Smooth muscle cell (in vitro differentiated cells): ENCODE data around the gene CACNB2. TPM values are rescaled to one million over a fixed set of nuclear protein-coding genes. Genes with fewer than 3 reads are reported as not detected.
A peak's percentile ranks its signal among the peaks of the same experiment; 100 is the strongest.

Experiments
- DNase-seq: peaks from one replicate; lab custom pipeline; 2025; ENCODE audit not compliant: unreplicated experiment; lab: John Stamatoyannopoulos, UW
- H2AFZ ChIP-seq: fragments of 200-600 bp; sonication (generic); 2 replicates; pipeline ENCODE4 v1.6.0; 2016; ENCODE audit warnings: antibody characterized with exemption, low read depth, mild to moderate bottlenecking
- H3F3A ChIP-seq: fragments of 200-600 bp; sonication (generic); 2 replicates; pipeline ENCODE4 v1.6.0; 2017; ENCODE audit warnings: antibody characterized with exemption, low read depth
- H3K27ac ChIP-seq: fragments of 200-600 bp; sonication (generic); 2 replicates; pipeline ENCODE4 v1.5.1; 2016; ENCODE audit warnings: low read depth, mild to moderate bottlenecking
- H3K27me3 ChIP-seq: fragments of 200-600 bp; sonication (generic); 2 replicates; pipeline ENCODE4 v1.6.1; 2016; ENCODE audit warnings: low read depth, mild to moderate bottlenecking
- H3K36me3 ChIP-seq: fragments of 200-600 bp; sonication (generic); 2 replicates; pipeline ENCODE4 v1.5.1; 2016; ENCODE audit warnings: low read depth
- H3K4me1 ChIP-seq: fragments of 200-600 bp; sonication (generic); 2 replicates; pipeline ENCODE4 v1.5.1; 2016; ENCODE audit warnings: low read depth
- H3K4me2 ChIP-seq: fragments of 200-600 bp; sonication (generic); 2 replicates; pipeline ENCODE4 v1.6.0; 2016; ENCODE audit warnings: mild to moderate bottlenecking
- H3K4me3 ChIP-seq: fragments of 200-600 bp; sonication (generic); 2 replicates; pipeline ENCODE4 v1.5.1; 2016; ENCODE audit warnings: mild to moderate bottlenecking
- H3K79me2 ChIP-seq: fragments of 200-600 bp; sonication (generic); 2 replicates; pipeline ENCODE4 v1.6.0; 2016; ENCODE audit warnings: low read depth, mild to moderate bottlenecking
- H3K9ac ChIP-seq: fragments of 200-600 bp; sonication (generic); 2 replicates; pipeline ENCODE4 v1.6.0; 2016; ENCODE audit warnings: low read depth
- H3K9me3 ChIP-seq: fragments of 200-600 bp; sonication (generic); replicated peaks from 2 replicates; pipeline ENCODE4 v1.5.1; 2016; ENCODE audit warnings: low read depth
- H4K20me1 ChIP-seq: fragments of 200-600 bp; sonication (generic); 2 replicates; pipeline ENCODE4 v1.6.0; 2016; ENCODE audit warnings: low read depth
- CTCF ChIP-seq: fragments of 200-600 bp; sonication (generic); IDR thresholded peaks from 2 replicates; pipeline ENCODE4 v1.5.1; 2017; ENCODE audit warnings: borderline replicate concordance, mild to moderate bottlenecking, antibody characterized with exemption; ENCODE audit not compliant: insufficient read depth, poor library complexity, severe bottlenecking
- WGBS: methylation state at CpG from one replicate; pipeline ENCODE4 v1.1.7; 2016; ENCODE audit warnings: low lambda C conversion rate; 5-methylcytosine and 5-hydroxymethylcytosine counted together
- polyA plus RNA-seq: library from polyadenylated mRNA; unstranded; fragments of >200 nt; fragmentation: Nextera tagmentation; extraction: Ambion mirVana; gene quantifications from 2 replicates; pipeline ENCODE4 v1.2.1, GENCODE V29; 2016
- total RNA-seq: library from RNA; depleted of rRNA; stranded (reverse); fragments of >200 nt; gene quantifications from 2 replicates; pipeline ENCODE4 v1.2.3, GENCODE V29; 2014

Gene CACNB2
- total and polyA plus RNA-seq, 2 experiments from 2014 or later: 0.04 to 1.1 TPM

GRCh38 chr10:18236756-18237155, 96.5 kb downstream of the CACNB2 start:
- peaks cover 2% of the 10 kb centered on the region for H3K4me1 ChIP-seq
- H3K79me2 ChIP-seq: no peaks in the 10 kb centered on the region
- 78% methylated on average over 3 of the region's 3 CpGs for WGBS
- H3K36me3 ChIP-seq: no peaks in the 10 kb centered on the region
- H3K4me3 ChIP-seq: no peak overlapping the region
- H3K4me2 ChIP-seq: no peak overlapping the region
- H3K27me3 ChIP-seq: no peaks in the 10 kb centered on the region
- H3F3A ChIP-seq: no peaks in the 10 kb centered on the region
- DNase-seq: no peak
- no peak overlapping the region for H3K9ac ChIP-seq
- H4K20me1 ChIP-seq: no peaks in the 10 kb centered on the region
- no peak overlapping the region for H2AFZ ChIP-seq
- H3K9me3 ChIP-seq: no peaks in the 10 kb centered on the region
- no peak overlapping the region for H3K27ac ChIP-seq
- no peak for TF ChIP-seq CTCF

- no peaks in the 10 kb centered on the region for H3K27me3 ChIP-seq
- no peak overlapping the region for H3K9ac ChIP-seq
- H3K9me3 ChIP-seq: no peaks in the 10 kb centered on the region
- no peak overlapping the region for H3K27ac ChIP-seq
- H4K20me1 ChIP-seq: no peaks in the 10 kb centered on the region
- H3F3A ChIP-seq: no peaks in the 10 kb centered on the region
- H3K79me2 ChIP-seq: no peaks in the 10 kb centered on the region
- H3K4me1 ChIP-seq: no peaks in the 10 kb centered on the region
- 46% methylated on average over 8 of the region's 8 CpGs for WGBS
- peak; percentile 67 for TF ChIP-seq CTCF
- H3K4me2 ChIP-seq: no peak overlapping the region
- no peak overlapping the region for H2AFZ ChIP-seq
- DNase-seq: no peak
- H3K4me3 ChIP-seq: no peak overlapping the region
- H3K36me3 ChIP-seq: no peaks in the 10 kb centered on the region
Measured at GRCh38 chr10:18238870-18239485, 98.8 kb downstream of the CACNB2 start.

GRCh38 chr10:18240185-18240882, 100.1 kb downstream of the CACNB2 start:
- 80% methylated on average over 12 of the region's 12 CpGs for WGBS
- no peak for TF ChIP-seq CTCF
- Histone ChIP-seq H3K9ac (no peak overlapping the region), H3K36me3 (no peaks in the 10 kb centered on the region), H3K79me2 (no peaks in the 10 kb centered on the region), H3K4me3 (no peak overlapping the region), H3K27me3 (no peaks in the 10 kb centered on the region), H3K9me3 (no peaks in the 10 kb centered on the region), H3K4me2 (no peak overlapping the region), H3F3A (no peaks in the 10 kb centered on the region), H3K4me1 (no peaks in the 10 kb centered on the region), H2AFZ (no peak overlapping the region), H4K20me1 (no peaks in the 10 kb centered on the region), H3K27ac (no peak overlapping the region)
- DNase-seq: no peak
